Measurements from ENCODE around the gene TSEN15.
"Not testable (repeated sequence)": the region's sequence is repeated elsewhere in the genome, so short reads cannot be mapped to it uniquely, and the experiment has no call there.

Gene TSEN15

GRCh38 chr1:184093071-184093470 lies 41.5 kb downstream of the TSEN15 start:
- 92 to 97% methylated on average over 2 of the region's 2 CpGs for WGBS, 2 experiments
- no peaks in the 10 kb centered on the region for H3K4me1 ChIP-seq (ENCODE audit: control insufficient read depth, insufficient read depth, low read length)
- H3K27me3 ChIP-seq (ENCODE audit: control insufficient read depth, insufficient read depth, low read length, poor library complexity, severe bottlenecking): no peaks in the 10 kb centered on the region
- H3K27ac ChIP-seq (ENCODE audit: insufficient read depth, low read depth, low read length, poor library complexity, severe bottlenecking): no peak overlapping the region
- H3K4me3 ChIP-seq (ENCODE audit: insufficient read depth, low read depth, low read length): no peak overlapping the region
- H3K9me3 ChIP-seq (ENCODE audit: control insufficient read depth, low read length): no peaks in the 10 kb centered on the region
- H3K36me3 ChIP-seq (ENCODE audit: control insufficient read depth, insufficient read depth, low read length): no peaks in the 10 kb centered on the region

GRCh38 chr1:184096005-184096404 lies 44.5 kb downstream of the TSEN15 start:
- Histone ChIP-seq H3K27me3 (ENCODE audit: control insufficient read depth, insufficient read depth, low read length, poor library complexity, severe bottlenecking) (no peaks in the 10 kb centered on the region), H3K27ac (ENCODE audit: insufficient read depth, low read depth, low read length, poor library complexity, severe bottlenecking) (no peak overlapping the region), H3K36me3 (ENCODE audit: control insufficient read depth, insufficient read depth, low read length) (no peaks in the 10 kb centered on the region), H3K9me3 (ENCODE audit: control insufficient read depth, low read length) (no peaks in the 10 kb centered on the region), H3K4me1 (ENCODE audit: control insufficient read depth, insufficient read depth, low read length) (no peaks in the 10 kb centered on the region), H3K4me3 (ENCODE audit: insufficient read depth, low read depth, low read length) (no peak overlapping the region)
- whole genome bisulfite sequencing, 2 experiments: 100% methylated on average over 1 of the region's 1 CpG; no CpG with 5 or more reads in 1 of the 2 experiments

GRCh38 chr1:184096580-184096979 lies 45.0 kb downstream of the TSEN15 start:
- not testable (repeated sequence) for H3K27ac ChIP-seq (ENCODE audit: insufficient read depth, low read depth, low read length, poor library complexity, severe bottlenecking)

GRCh38 chr1:184101141-184101540 lies 49.6 kb downstream of the TSEN15 start:
- no peaks in the 10 kb centered on the region for H3K4me1 ChIP-seq (ENCODE audit: control insufficient read depth, insufficient read depth, low read length)
- H3K27me3 ChIP-seq (ENCODE audit: control insufficient read depth, insufficient read depth, low read length, poor library complexity, severe bottlenecking): no peaks in the 10 kb centered on the region
- H3K9me3 ChIP-seq (ENCODE audit: control insufficient read depth, low read length): no peaks in the 10 kb centered on the region
- no peak overlapping the region for H3K4me3 ChIP-seq (ENCODE audit: insufficient read depth, low read depth, low read length)
- H3K36me3 ChIP-seq (ENCODE audit: control insufficient read depth, insufficient read depth, low read length): no peaks in the 10 kb centered on the region
- no peak overlapping the region for H3K27ac ChIP-seq (ENCODE audit: insufficient read depth, low read depth, low read length, poor library complexity, severe bottlenecking)

More at GRCh38 chr1:184096580-184096979, 45.0 kb downstream of the TSEN15 start:
- not testable (repeated sequence) for H3K4me1 ChIP-seq (ENCODE audit: control insufficient read depth, insufficient read depth, low read length); H3K36me3 ChIP-seq (ENCODE audit: control insufficient read depth, insufficient read depth, low read length); H3K9me3 ChIP-seq (ENCODE audit: control insufficient read depth, low read length); H3K4me3 ChIP-seq (ENCODE audit: insufficient read depth, low read depth, low read length); H3K27me3 ChIP-seq (ENCODE audit: control insufficient read depth, insufficient read depth, low read length, poor library complexity, severe bottlenecking)
- 89 to 91% methylated on average over 5 of the region's 5 CpGs for WGBS, 2 experiments

- 84 to 100% methylated on average over 1 of the region's 1 CpG for WGBS, 2 experiments
- H3K4me1 ChIP-seq (ENCODE audit: control insufficient read depth, insufficient read depth, low read length): no peaks in the 10 kb centered on the region
- no peaks in the 10 kb centered on the region for H3K36me3 ChIP-seq (ENCODE audit: control insufficient read depth, insufficient read depth, low read length)
- no peak overlapping the region for H3K27ac ChIP-seq (ENCODE audit: insufficient read depth, low read depth, low read length, poor library complexity, severe bottlenecking)
- no peak overlapping the region for H3K4me3 ChIP-seq (ENCODE audit: insufficient read depth, low read depth, low read length)
- no peaks in the 10 kb centered on the region for H3K27me3 ChIP-seq (ENCODE audit: control insufficient read depth, insufficient read depth, low read length, poor library complexity, severe bottlenecking)
- H3K9me3 ChIP-seq (ENCODE audit: control insufficient read depth, low read length): no peaks in the 10 kb centered on the region
These were observed 50.0 kb downstream of the TSEN15 start for GRCh38 chr1:184101571-184101970.

- Histone ChIP-seq H3K4me3 (ENCODE audit: insufficient read depth, low read depth, low read length) (no peak overlapping the region), H3K4me1 (ENCODE audit: control insufficient read depth, insufficient read depth, low read length) (no peaks in the 10 kb centered on the region), H3K27ac (ENCODE audit: insufficient read depth, low read depth, low read length, poor library complexity, severe bottlenecking) (no peak overlapping the region), H3K36me3 (ENCODE audit: control insufficient read depth, insufficient read depth, low read length) (no peaks in the 10 kb centered on the region), H3K9me3 (ENCODE audit: control insufficient read depth, low read length) (no peaks in the 10 kb centered on the region), H3K27me3 (ENCODE audit: control insufficient read depth, insufficient read depth, low read length, poor library complexity, severe bottlenecking) (no peaks in the 10 kb centered on the region)
- 93% methylated on average over 11 of the region's 11 CpGs for WGBS, 2 experiments
These were observed 59.0 kb downstream of the TSEN15 start for GRCh38 chr1:184110272-184111204.

- Histone ChIP-seq H3K36me3 (ENCODE audit: control insufficient read depth, insufficient read depth, low read length) (no peaks in the 10 kb centered on the region), H3K4me3 (ENCODE audit: insufficient read depth, low read depth, low read length) (no peak overlapping the region), H3K4me1 (ENCODE audit: control insufficient read depth, insufficient read depth, low read length) (no peaks in the 10 kb centered on the region), H3K9me3 (ENCODE audit: control insufficient read depth, low read length) (no peaks in the 10 kb centered on the region), H3K27ac (ENCODE audit: insufficient read depth, low read depth, low read length, poor library complexity, severe bottlenecking) (no peak overlapping the region), H3K27me3 (ENCODE audit: control insufficient read depth, insufficient read depth, low read length, poor library complexity, severe bottlenecking) (no peaks in the 10 kb centered on the region)
- whole genome bisulfite sequencing, 2 experiments: 84 to 94% methylated on average over 2 of the region's 2 CpGs
These were observed 60.8 kb downstream of the TSEN15 start for GRCh38 chr1:184112176-184112948.

- no peaks in the 10 kb centered on the region for H3K36me3 ChIP-seq (ENCODE audit: control insufficient read depth, insufficient read depth, low read length)
- H3K4me3 ChIP-seq (ENCODE audit: insufficient read depth, low read depth, low read length): no peak overlapping the region
- no peaks in the 10 kb centered on the region for H3K27me3 ChIP-seq (ENCODE audit: control insufficient read depth, insufficient read depth, low read length, poor library complexity, severe bottlenecking)
- H3K9me3 ChIP-seq (ENCODE audit: control insufficient read depth, low read length): no peaks in the 10 kb centered on the region
- no peaks in the 10 kb centered on the region for H3K4me1 ChIP-seq (ENCODE audit: control insufficient read depth, insufficient read depth, low read length)
- no peak overlapping the region for H3K27ac ChIP-seq (ENCODE audit: insufficient read depth, low read depth, low read length, poor library complexity, severe bottlenecking)
- 80% methylated on average over 1 of the region's 1 CpG for WGBS, 2 experiments
These were observed 61.7 kb downstream of the TSEN15 start for GRCh38 chr1:184113251-184113650.

GRCh38 chr1:184114818-184115398 lies 63.4 kb downstream of the TSEN15 start:
- no peaks in the 10 kb centered on the region for H3K36me3 ChIP-seq (ENCODE audit: control insufficient read depth, insufficient read depth, low read length)
- H3K9me3 ChIP-seq (ENCODE audit: control insufficient read depth, low read length): no peaks in the 10 kb centered on the region
- H3K4me1 ChIP-seq (ENCODE audit: control insufficient read depth, insufficient read depth, low read length): no peaks in the 10 kb centered on the region
- H3K27ac ChIP-seq (ENCODE audit: insufficient read depth, low read depth, low read length, poor library complexity, severe bottlenecking): no peak overlapping the region
- no peaks in the 10 kb centered on the region for H3K27me3 ChIP-seq (ENCODE audit: control insufficient read depth, insufficient read depth, low read length, poor library complexity, severe bottlenecking)
- H3K4me3 ChIP-seq (ENCODE audit: insufficient read depth, low read depth, low read length): no peak overlapping the region

GRCh38 chr1:184116287-184116686 lies 64.8 kb downstream of the TSEN15 start:
- Histone ChIP-seq H3K27ac (ENCODE audit: insufficient read depth, low read depth, low read length, poor library complexity, severe bottlenecking) (no peak overlapping the region), H3K4me1 (ENCODE audit: control insufficient read depth, insufficient read depth, low read length) (no peaks in the 10 kb centered on the region), H3K27me3 (ENCODE audit: control insufficient read depth, insufficient read depth, low read length, poor library complexity, severe bottlenecking) (no peaks in the 10 kb centered on the region), H3K9me3 (ENCODE audit: control insufficient read depth, low read length) (no peaks in the 10 kb centered on the region), H3K4me3 (ENCODE audit: insufficient read depth, low read depth, low read length) (no peak overlapping the region), H3K36me3 (ENCODE audit: control insufficient read depth, insufficient read depth, low read length) (no peaks in the 10 kb centered on the region)
- WGBS, 2 experiments: 76 to 84% methylated on average over 2 of the region's 2 CpGs

All from ectodermal cell (in vitro differentiated cells).